ENCODE data around the gene FMNL2.

- TF ChIP-seq POLR2AphosphoS5 (IDR thresholded peaks at IDR 0.05; ENCODE audit: low read depth, low read length) (no peak), POLR2A (IDR thresholded peaks at IDR 0.05; ENCODE audit: low read depth, low read length) (no peak)
Observed at GRCh38 chr2:152443771-152444170, 108.8 kb downstream of the FMNL2 start.
